ENCODE results near the gene PDE4B.

Gene PDE4B

DNA sequence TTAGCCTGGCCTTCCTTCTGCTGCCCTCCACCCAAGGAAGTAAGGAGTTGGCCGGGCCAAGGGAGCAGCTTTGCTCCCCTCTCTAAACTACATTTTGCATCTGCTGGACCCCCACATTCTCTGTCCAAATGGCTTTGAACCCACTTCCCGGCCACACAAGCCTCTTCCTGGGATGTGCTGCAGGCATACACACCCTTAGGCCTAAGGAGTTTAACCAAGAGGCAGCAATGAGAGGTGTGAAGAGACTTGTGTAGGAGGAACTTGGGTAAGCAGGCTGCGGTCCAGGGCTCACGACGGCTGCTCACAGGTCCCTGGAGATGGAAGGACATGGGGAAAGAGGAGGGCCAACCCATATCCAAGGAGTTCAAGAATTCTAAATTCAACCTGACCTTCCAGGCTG is 544.6 kb downstream of the PDE4B start:
- no peak for DNase-seq (ENCODE audit: low read depth)

DNA sequence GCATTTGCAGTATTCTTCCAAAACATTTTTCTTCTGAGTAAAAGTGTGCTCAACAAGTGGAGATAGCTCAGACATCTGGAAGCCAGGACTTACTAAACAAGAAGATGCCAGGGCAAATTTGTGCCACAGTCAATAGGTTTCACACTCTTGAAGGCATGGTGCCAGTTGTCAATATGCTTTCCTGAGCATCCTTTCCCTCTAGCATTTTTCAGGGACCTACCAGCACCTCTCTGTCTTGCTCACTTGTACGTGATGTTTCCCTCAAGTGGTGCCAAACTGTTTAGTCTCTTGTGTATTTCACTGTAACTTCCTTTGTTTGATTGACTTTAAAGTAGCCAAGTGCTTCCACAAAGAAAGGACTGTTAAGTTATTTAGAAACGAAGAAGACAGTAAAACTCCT is 547.2 kb downstream of the PDE4B start:
- no peak for DNase-seq (ENCODE audit: low read depth)

DNA sequence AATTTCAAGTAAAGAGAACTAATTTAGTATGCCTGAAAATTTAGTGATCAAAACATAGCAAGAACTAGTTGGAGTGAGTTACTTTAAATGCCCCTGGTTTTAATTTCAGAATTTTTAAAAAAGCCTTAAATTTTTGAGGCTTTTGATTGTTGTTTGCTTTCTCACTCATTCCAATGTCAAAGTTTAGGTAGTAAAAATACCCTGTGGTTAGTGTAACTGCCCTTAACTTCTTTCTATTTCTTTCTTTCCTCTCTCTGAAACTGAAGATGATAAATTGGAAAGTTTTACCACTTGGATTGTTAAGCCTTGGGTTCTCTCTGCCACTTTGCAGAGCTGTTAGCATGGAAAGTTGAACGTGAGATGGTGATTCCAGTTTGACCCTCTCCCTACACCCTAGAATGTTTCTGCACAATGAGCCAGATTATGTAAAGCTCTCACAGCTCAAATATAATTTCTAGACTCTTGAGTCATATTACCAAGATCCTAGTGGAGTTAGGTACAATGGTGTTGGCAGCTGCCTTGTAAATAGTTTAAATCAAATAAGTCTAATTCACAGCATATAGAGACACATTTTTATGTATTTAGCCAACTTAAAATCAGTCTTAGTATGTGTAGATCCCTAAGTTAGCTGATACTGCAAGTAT is 548.9 kb downstream of the PDE4B start:
- DNase-seq (ENCODE audit: low read depth): no peak

DNA sequence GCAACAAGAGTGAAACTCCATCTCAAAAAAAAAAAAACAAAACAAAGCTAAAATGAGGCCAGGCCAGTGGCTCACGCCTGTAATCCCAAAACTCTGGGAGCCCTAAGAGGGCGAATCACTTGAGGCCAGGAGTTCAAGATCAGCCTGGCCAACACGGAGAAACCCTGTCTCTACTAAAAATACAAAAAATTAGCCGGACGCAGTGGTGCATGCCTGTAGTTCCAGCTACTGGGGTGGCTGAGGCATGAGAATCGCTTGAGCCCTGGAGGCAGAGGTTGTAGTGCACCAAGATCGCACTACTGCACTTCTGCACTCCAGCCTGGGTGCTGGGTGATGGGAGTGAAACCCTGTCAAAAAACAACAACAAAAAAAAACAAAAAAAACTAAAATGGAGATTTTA is 550.0 kb downstream of the PDE4B start:
- no peak for DNase-seq (ENCODE audit: low read depth)

DNA sequence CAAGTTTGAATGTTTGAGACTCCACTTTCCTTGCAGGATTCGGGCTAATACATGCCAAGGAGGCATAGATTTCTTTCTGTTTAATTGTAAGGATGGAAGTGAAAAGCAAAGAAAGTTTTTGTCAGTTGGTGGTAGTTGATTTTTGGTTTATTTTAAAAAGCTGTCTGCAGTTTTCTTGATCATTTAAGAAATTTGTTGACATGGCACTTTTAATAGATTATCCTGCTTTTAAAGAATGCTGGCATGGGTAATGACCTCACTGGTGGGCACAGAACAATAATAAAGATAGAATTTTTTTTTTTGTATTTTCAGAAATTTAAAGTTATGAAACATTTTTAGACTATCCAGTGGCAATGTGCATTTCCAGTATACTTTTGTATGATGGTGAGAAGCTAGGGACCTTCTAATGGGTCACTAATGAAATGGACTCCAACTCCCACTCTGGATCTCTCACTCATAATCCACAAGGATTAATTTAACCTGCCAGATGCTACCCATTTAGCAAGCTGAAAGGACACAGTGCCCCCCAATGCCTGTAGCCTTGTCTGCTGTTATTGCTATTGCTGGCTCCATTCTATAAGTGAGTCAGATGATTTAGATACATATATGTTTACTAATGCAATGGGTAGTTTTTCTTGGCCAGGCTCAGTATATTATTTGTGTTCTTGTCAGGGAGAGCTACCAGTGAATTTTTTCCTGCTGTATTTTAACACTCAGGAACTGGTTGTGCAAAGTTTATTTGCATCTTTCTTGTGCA is 551.1 kb downstream of the PDE4B start:
- DNase-seq (ENCODE audit: low read depth): no peak

DNA sequence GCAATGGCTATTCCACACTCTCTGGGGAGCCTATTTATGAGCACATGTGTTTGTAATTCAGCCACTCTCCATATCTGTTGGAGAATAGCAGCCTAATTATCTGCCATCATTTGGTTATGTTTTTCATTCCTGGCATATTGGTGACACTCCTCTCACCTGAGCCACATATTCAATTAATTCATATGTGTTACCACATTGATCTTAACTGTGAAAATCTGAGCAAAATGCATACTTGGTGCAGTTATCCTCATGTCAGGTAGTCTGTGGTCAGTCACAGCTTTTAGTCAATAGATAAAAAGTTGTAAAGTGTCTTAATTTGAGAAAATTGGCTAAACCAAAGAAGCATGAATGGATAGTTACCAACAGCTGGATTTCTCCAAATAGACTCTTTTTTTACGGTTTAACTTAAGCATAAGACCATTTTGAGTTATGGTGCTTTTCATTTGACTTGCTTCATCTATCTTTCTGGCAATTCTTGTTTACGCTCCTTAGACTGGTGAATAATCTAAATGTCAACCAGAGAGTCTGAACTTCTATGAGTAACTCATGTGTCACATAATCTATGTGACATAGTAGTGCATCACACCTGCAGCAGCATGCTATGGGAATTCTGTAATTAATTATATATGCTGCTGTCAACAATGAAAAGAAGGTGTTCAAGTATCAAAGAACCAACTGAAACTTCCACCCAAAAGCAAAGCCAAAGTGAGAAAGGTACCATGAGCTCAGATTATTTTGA is 553.5 kb downstream of the PDE4B start:
- no peak for DNase-seq (ENCODE audit: low read depth)

DNA sequence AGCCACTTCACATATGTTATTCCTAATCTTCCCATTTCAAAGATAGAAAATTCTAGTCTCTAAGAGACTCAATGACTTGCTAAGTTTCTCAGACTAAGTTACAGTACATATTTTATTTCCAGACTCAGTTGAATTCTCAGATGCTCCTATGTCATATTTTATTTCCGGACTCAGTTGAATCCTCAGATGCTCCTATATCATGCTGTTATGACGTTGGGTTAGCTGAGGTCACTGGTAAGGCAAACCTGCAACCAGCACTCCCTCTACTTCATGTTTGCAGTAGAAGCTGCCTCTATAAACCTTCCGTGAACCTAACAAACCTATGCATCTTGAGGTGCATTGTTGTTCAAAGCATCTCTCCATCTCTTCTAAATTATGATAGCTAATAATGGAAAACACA is 554.2 kb downstream of the PDE4B start:
- no peak for DNase-seq (ENCODE audit: low read depth)

DNA sequence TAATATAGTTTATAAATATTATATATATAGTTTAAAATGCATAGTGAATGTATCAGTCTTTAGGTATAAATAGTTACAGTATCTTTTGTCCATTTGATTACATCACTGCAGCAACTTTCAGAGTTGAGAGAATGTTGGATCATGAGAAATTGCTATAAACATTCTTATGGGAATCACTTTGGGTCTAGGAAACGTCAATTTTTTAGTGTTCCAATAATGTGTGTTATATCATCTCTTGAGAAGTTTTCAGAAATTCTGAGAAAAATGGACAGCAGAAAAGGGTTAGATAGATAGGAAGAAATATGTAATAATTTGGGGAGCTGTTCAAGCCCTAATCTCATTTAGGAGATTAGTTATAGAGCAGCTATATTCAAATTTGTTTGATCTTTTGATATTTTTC is 556.1 kb downstream of the PDE4B start:
- DNase-seq (ENCODE audit: low read depth): no peak

DNA sequence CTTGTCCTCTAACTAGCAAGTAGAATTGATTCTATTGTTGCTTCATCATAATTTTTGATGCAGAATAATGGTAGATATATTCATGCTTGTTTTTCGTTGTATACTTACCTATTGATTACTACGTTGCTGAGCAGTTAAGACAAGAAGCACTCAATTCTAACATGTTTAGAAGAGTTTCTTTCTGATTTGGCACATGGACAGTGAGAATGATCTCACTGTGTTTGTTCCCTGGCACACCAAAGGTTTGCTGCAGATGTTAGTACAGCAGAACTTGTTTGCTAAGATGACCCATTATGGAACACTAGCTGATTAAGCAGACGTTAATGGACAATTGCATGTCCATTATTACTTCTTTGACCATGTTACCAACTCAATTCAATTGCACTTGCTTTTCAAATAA is 556.5 kb downstream of the PDE4B start:
- DNase-seq (ENCODE audit: low read depth): no peak

DNA sequence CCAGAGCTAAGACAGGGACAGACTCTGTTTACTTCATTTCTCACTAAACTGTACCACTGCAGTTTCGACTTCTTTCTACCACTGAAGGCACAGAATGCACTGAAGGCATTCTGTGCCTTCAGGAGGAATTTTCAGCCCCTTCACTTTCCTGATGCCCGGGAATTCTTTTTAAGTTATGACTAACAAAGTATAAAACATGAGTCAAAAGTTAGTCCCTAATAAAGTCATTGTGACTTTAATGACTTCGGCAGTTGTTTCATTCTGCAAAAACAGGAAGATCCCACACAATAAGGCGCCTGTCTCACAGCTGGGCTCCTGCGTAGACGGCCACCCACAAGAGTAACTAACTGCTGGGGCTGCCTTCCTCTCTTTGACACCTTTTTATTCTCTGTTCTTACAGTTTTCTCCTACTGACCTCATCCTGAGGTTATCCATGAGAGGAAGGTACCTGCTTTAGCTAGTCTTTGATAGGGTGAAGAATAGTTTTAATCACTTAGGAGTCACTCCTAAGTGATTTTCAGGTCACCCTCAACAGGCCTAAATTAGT is 557.4 kb downstream of the PDE4B start:
- no peak for DNase-seq (ENCODE audit: low read depth)

DNA sequence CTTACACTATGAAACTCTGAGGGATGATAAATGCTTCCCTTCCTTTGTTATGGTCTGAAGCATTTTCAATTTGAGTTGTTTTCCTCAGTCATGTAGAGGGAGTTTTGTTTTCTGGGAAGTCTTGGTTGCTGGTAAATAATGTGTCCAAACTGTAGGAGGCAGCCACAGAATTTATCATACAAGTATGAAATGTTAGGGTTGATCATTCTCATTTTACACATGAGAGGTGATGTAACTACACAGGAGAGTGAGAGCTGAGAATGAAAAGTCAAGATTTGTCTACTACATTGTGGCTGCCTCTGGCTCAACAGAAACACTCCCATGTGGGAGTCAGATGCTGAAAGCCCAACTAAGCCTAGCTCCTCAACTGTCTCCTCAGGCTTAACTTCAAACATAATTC is 558.8 kb downstream of the PDE4B start:
- no peak for DNase-seq (ENCODE audit: low read depth)

DNA sequence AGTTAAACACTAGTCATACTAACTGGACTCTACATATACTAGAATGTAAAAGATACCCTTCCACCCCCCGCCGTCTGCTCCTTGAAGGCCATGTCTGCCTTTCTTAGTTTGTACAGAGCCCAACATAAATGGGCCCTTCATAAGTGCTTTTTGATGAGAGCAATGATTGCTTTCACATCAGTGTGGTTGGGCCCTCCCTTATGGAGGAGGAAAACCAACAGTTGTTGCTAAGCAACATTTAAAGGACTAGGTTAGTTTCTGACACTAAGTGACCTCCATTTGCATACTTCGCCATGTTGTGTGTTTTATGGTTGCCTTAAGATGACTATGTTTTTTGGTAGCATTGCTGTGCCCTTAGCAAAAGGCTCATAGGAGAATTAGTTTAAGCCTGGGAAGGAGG is 559.2 kb downstream of the PDE4B start:
- DNase-seq (ENCODE audit: low read depth): no peak

DNA sequence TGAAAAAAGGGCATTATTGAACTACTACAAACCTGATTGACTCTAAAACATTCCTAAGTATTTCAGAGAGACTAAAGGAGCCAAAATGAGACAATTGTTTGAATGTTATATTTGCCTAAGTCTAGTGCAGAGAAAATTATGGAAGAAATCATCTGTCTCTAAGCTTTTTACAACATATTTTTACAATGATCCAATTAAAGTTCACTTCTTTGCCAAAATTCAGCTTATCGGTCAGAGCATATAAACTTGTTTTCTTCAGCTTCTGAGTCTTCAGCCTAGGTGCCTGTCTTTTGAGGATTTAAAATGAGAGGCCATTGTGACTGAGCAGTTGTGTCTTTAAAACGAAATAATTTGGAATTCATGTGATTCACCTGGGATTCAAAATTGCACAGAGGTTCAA is 560.1 kb downstream of the PDE4B start:
- DNase-seq (ENCODE audit: low read depth): no peak

DNA sequence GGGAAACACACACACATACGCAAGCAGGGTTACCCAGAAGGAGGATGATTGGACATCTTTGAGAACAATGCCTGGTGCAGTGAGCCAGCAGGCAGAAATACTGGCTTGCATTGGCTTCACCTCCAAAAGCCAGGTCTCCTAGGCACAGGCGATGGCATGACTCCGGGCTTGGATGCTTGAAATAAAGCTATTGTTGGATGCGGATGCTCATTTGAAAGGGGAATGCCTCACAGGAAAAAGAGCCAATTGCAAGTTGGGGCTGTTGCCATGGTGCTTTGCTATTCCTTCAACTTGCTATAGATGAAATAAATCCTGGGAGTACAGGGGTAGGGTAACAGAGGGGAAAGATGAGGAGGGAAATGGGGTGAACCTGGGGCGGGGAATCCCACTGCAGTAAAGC is 560.6 kb downstream of the PDE4B start:
- DNase-seq (ENCODE audit: low read depth): no peak

DNA sequence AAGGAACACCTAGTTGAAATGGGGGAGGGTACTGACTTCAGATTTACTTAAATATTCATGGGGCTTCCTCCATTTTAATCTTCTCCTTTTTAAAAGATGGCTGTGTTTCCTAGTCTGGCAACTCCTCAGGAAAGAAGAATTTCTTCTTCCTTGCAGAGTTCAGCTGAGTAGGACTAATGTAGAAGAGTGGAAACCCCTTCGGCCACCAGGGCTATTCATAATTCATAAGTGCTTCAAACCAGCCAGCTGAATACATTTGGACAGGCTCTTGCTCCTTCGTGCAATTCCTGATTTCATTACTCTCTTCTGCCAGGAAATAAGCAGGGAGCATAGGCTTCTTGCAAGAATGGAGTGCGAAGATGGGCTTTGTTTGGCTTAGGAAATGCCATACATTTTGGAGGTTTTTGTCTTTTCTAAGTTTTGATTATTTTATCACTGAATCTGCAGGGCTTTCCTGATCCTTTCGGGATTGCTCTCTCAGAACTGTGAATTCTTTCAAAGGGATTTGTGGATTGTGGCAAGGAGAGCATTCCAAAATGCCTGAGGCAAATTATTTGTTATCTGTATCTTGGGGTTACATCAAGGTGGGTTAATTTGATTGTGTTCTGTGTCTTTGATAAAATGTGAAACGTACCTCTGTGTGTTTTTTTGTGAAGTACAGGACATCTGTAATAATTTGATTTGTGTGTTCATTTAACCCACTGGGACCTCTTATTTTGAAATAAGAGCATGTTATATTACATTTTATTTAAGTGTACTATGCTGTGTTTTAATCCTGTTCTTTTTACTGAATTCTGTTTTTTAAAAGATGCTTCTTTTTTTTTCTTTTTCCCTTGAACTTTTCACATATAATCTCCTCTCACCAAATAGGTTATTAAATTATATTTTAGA is 561.9 kb downstream of the PDE4B start:
- no peak for DNase-seq (ENCODE audit: low read depth)

DNA sequence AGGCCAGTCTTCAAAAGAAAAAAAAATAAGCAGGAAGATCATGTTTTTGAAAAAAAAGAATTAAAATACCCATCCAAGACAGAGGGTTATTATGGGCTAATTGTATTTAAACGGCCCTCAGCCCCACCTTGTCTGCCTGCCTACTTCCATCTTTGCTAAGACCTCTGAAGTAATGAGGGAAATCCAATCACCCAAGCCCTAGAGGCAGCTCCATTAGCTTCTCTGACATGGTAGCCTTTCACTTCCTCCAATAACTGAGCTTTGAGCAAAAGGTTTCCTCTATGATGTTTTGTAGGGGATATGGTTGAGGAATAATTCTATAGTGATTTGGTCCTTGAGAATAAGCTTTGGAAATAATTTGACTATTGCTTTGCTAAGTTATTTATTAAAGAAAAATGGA is 563.1 kb downstream of the PDE4B start:
- DNase-seq (ENCODE audit: low read depth): no peak

DNA sequence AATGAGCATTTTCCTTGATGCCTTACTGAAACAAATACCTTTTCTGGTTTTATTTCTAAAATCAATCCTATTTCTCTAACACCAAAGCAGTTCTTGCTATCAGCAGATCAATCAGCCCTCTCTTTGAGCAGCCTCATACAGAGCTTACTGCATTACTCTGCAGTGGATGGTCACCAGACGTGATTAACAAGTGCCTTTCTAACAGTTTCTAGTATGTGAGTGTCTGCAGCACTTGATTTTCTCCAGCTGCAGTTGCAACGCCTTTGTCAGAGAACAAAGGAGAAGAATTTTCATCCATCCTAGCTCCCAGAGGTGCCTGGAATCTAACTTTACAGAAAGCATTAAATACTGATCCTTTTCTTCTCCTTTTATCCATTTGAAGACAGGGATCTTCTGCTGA is 563.9 kb downstream of the PDE4B start:
- DNase-seq (ENCODE audit: low read depth): no peak

DNA sequence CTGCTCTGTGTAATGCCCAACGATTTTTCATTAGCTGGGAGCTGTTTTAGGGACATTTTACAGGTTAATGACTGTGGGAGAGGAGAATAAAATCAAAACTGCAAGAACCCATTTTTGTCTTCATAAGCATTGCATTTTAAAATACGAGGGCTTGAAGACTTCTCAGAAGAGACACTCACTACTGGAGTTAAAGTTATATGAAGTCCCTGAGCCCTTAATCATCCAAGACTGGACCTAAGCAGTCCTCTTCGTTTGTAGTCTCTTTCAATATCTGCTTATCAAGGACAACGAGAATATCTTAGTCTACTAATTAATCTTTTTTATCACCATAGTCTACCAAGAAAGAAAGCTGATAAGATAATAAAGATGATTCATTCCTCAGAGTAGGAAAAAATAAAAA is 564.3 kb downstream of the PDE4B start:
- DNase-seq (ENCODE audit: low read depth): no peak

DNA sequence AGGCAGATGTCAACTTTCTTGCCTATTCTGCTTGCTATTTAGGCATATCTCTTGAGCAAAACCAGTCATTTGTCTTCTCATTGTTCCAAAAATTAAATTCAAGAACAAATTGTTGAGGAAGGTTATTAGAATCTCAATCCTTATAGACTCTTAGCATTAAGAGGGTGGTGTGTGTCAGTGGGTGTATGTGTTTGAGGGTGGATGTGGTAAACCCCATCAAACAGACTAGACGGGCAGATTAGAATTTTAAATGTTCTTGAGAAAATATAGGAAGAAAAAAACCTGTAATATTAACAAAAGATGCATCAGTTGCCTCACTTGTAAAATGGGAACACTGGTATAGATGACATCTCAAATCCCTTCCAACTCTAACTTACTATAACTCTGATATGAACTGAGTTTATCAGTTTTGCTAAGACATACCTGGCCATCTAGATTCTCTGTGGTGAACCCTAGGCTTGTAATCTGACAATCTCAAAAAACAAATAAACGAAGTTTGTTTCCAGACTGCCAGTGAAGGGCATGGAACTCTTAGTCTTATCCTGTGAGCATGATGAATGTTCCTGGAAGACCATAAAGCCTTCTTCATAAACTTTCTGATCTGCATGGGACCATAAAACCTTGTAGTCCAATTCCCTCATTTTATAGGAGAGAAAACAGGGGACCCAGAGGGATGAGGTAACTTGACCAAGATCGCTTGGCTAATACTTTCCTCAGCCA is 564.9 kb downstream of the PDE4B start:
- no peak for DNase-seq (ENCODE audit: low read depth)

DNA sequence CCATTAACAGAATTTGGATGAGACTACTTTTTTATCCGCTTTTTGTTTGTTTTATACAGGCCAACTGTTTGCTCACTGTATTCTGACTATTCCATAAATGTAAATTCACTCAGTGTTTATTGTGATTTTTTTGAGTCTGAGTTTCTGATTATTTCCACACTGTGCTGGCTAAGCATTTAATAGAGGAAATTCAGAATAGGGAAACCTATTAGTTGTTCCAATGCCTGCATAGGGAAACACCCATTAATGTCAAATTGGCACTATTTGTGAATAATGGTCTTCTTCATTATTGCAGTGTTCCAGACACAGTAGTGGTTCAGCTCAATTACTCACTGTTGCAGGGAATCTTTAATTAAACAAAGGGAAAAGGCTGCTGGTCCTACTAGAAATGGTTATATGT is 566.6 kb downstream of the PDE4B start:
- DNase-seq (ENCODE audit: low read depth): no peak

DNA sequence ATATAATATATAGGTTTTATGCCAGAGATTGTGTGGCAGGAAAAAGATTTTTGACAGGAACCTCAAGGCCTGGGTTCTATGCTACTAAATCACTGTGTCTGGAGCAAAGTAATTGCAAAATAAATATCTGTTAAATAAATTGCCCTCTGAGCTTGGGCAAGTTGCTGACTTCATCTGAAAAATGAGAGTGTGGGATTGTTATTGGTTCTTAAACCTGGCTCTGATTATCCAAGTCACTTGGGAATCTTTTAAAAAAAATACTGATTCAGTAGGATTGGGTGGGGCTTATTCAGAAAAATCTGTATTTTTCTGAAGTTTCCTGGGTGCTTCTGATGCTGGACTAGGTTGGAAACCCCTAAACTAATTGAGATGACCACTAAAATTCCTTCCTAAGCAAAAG is 567.1 kb downstream of the PDE4B start:
- no peak for DNase-seq (ENCODE audit: low read depth)
